Measurements from ENCODE around the gene PEX7.
"Not testable (repeated sequence)": the region's sequence is repeated elsewhere in the genome, so short reads cannot be mapped to it uniquely, and the experiment has no call there.

PEX7 gene

GRCh38 chr6:136956590-136957544 lies 134.5 kb downstream of the PEX7 start:
- no peak for DNase-seq

- no peak for DNase-seq
Observed at GRCh38 chr6:136958168-136958567, 135.8 kb downstream of the PEX7 start.

GRCh38 chr6:136959471-136959891 lies 137.1 kb downstream of the PEX7 start:
- DNase-seq: no peak

GRCh38 chr6:136959935-136960334 lies 137.5 kb downstream of the PEX7 start:
- DNase-seq: not testable (repeated sequence)

GRCh38 chr6:136960781-136961180 lies 138.4 kb downstream of the PEX7 start:
- DNase-seq: no peak

- no peak for DNase-seq
Observed at GRCh38 chr6:136961848-136962247, 139.5 kb downstream of the PEX7 start.

- no peak for DNase-seq
Observed at GRCh38 chr6:136962661-136963060, 140.3 kb downstream of the PEX7 start.

- no peak for DNase-seq
Observed at GRCh38 chr6:136963259-136963658, 140.9 kb downstream of the PEX7 start.

All from inflammatory macrophage treated with lipopolysaccharide for 4 hours (primary cell).